ENCODE measurements around the gene OASL.

Gene OASL

DNA sequence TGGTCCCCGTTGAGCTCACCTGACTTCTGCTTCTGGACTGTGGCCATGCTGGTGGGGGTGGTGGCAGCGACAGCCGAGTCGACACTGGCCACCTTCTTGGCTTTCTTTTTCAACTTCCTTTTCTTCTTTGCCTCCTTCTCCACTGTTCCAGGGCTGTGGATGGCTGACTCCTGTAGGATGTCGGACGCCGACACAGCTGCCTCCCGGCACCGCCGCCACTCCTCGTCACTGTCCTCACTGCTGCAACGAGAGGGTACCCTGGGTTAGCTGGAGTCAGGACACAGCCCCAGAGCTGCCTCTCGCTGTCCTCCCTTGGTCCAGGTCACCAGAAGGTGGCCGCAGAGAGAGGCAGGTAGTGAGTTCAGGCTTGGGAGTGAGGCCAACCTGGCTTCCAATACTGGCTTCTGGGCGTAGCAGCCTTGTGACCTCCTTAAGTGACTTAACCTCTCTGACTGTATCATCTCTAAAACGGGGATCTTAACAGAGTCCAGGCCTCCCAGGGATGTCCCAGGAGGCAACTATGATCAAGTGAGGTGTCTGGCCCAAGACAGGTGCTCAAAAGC is 34.7 kb downstream of the OASL start:
- TF ChIP-seq CTCF (IDR thresholded peaks at IDR 0.05; ENCODE audit: insufficient read depth, low read length, poor library complexity, severe bottlenecking), result no peak
- Histone ChIP-seq H3K36me3 (ENCODE audit: control insufficient read depth, insufficient read depth, low read length) (peaks cover 25% of the 10 kb centered on the region), H3K27me3 (replicated peaks; ENCODE audit: control insufficient read depth, insufficient read depth, low read length) (no peaks in the 10 kb centered on the region), H3K4me3 (replicated peaks; ENCODE audit: low read depth, low read length) (no peak overlapping the region)
- DNase-seq (ENCODE audit: extremely low read depth, insufficient read length), result no peak

DNA sequence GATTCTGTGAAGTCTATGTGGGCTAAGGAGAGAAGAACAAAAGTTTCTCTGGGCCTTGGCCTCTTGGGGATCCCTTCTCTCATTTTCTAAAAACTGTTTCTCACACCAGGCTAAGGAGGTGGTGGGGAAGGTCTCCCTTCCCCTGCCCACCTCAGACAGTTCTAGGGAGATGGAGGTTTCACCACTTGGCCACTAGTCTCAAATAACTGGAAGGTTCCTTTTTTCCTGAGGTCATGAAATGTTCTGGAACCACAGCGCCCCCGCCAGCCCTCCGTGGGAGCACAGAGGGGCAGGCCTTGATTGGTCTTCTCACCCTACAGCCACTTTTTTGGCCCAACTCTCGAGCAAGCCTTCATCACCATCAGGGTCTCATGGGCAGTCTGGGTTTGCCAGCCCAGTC is 35.4 kb downstream of the OASL start:
- no peak for TF ChIP-seq CTCF (IDR thresholded peaks at IDR 0.05; ENCODE audit: insufficient read depth, low read length, poor library complexity, severe bottlenecking)
- DNase-seq (ENCODE audit: extremely low read depth, insufficient read length), result no peak
- Histone ChIP-seq H3K27me3 (replicated peaks; ENCODE audit: control insufficient read depth, insufficient read depth, low read length) (no peaks in the 10 kb centered on the region), H3K4me3 (replicated peaks; ENCODE audit: low read depth, low read length) (no peak overlapping the region), H3K36me3 (ENCODE audit: control insufficient read depth, insufficient read depth, low read length) (peaks cover 22% of the 10 kb centered on the region)

DNA sequence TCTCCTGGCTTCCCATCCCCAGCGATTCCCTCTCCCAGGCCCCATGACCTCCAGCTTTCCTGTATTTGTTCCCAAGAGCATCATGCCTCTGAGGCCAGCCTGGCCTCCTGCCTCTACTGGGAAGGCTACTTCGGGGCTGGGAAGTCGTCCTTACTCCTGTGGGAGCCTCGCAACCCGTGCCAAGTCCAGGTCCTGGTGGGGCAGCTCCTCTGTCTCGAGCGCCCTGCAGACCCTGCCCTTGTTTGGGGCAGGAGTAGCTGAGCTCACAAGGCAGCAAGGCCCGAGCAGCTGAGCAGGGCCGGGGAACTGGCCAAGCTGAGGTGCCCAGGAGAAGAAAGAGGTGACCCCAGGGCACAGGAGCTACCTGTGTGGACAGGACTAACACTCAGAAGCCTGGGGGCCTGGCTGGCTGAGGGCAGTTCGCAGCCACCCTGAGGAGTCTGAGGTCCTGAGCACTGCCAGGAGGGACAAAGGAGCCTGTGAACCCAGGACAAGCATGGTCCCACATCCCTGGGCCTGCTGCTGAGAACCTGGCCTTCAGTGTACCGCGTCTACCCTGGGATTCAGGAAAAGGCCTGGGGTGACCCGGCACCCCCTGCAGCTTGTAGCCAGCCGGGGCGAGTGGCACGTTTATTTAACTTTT is 37.1 kb downstream of the OASL start:
- Histone ChIP-seq H3K36me3 (ENCODE audit: control insufficient read depth, insufficient read depth, low read length) (peaks cover 18% of the 10 kb centered on the region), H3K4me3 (replicated peaks; ENCODE audit: low read depth, low read length) (no peak overlapping the region), H3K27me3 (replicated peaks; ENCODE audit: control insufficient read depth, insufficient read depth, low read length) (no peaks in the 10 kb centered on the region)
- TF ChIP-seq CTCF (IDR thresholded peaks at IDR 0.05; ENCODE audit: insufficient read depth, low read length, poor library complexity, severe bottlenecking), result no peak
- DNase-seq (ENCODE audit: extremely low read depth, insufficient read length), result no peak

DNA sequence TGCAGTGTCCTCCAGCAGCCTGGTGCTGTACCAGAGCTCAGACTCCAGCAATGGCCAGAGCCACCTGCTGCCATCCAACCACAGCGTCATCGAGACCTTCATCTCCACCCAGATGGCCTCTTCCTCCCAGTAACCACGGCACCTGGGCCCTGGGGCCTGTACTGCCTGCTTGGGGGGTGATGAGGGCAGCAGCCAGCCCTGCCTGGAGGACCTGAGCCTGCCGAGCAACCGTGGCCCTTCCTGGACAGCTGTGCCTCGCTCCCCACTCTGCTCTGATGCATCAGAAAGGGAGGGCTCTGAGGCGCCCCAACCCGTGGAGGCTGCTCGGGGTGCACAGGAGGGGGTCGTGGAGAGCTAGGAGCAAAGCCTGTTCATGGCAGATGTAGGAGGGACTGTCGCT is 38.0 kb downstream of the OASL start:
- DNase-seq (ENCODE audit: extremely low read depth, insufficient read length), result no peak

DNA sequence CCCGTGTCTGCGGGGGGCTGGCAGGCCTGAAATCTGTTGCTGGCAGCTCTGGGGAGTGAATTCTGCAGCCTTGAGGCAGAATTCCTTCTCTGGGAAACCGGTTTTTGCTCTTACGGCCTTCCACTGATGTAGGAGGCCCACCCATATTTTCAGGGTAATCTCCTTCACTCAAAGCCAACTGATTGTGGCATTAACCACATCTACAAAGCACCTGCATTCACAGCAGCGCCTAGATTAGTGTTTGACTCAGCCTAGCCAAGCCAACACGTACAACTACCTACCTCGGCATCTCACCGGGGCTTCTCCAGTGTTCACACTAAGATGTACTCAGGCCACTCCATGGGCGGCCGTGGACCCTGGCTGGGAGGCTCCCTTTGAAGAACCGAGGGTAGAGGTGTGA is 38.5 kb downstream of the OASL start:
- Histone ChIP-seq H3K36me3 (ENCODE audit: control insufficient read depth, insufficient read depth, low read length) (peaks cover 14% of the 10 kb centered on the region), H3K27me3 (replicated peaks; ENCODE audit: control insufficient read depth, insufficient read depth, low read length) (no peaks in the 10 kb centered on the region), H3K4me3 (replicated peaks; ENCODE audit: low read depth, low read length) (no peak overlapping the region)
- TF ChIP-seq CTCF (IDR thresholded peaks at IDR 0.05; ENCODE audit: insufficient read depth, low read length, poor library complexity, severe bottlenecking), result no peak
- no peak for DNase-seq (ENCODE audit: extremely low read depth, insufficient read length)

More for the DNA sequence above, 38.0 kb downstream of the OASL start:
- Histone ChIP-seq H3K4me3 (replicated peaks; ENCODE audit: low read depth, low read length) (no peak overlapping the region), H3K27me3 (replicated peaks; ENCODE audit: control insufficient read depth, insufficient read depth, low read length) (no peaks in the 10 kb centered on the region), H3K36me3 (ENCODE audit: control insufficient read depth, insufficient read depth, low read length) (peaks cover 16% of the 10 kb centered on the region)
- no peak for TF ChIP-seq CTCF (IDR thresholded peaks at IDR 0.05; ENCODE audit: insufficient read depth, low read length, poor library complexity, severe bottlenecking)

Measured in GM06990 (cell line).